CD4-positive, alpha-beta memory T cell (primary cell): ENCODE data around the gene FMO5. TPM values are rescaled to one million over a fixed set of nuclear protein-coding genes. Genes with fewer than 3 reads are reported as not detected.
A peak's percentile ranks its signal among the peaks of the same experiment; 100 is the strongest.
"Not testable (repeated sequence)": the region's sequence is repeated elsewhere in the genome, so short reads cannot be mapped to it uniquely, and the experiment has no call there.

Source experiments
- CTCF ChIA-PET: fragments of 350-600 bp; sonication (Branson Sonifier 250); formaldehyde crosslinking; loops from one replicate; lab custom pipeline; 2021; ENCODE audit warnings: inconsistent platforms; ENCODE audit not compliant: partially characterized antibody; lab: Charles Lee
- POLR2A ChIA-PET: fragments of 350-600 bp; sonication (Branson Sonifier 250); formaldehyde crosslinking; loops from one replicate; lab custom pipeline; 2021; ENCODE audit not compliant: partially characterized antibody; lab: Charles Lee
- DNase-seq, 5 donors: peaks; one replicate each; pipeline versions ENCODE4 v3.0.0 to v3.0.0-alpha.2; 2020 to 2022; ENCODE audit warnings: mixed read lengths in 1 of 5
- H3K27ac ChIP-seq: one replicate; pipeline ENCODE4 v1.7.0; 2013; ENCODE audit warnings: low read depth, low read length
- H3K27me3 ChIP-seq: 2 replicates; pipeline ENCODE4 v1.7.0; 2013; ENCODE audit warnings: mild to moderate bottlenecking, low read length, moderate library complexity; ENCODE audit not compliant: insufficient read depth
- H3K36me3 ChIP-seq: 2 replicates; pipeline ENCODE4 v1.7.0; 2013; ENCODE audit warnings: mild to moderate bottlenecking, low read length, moderate library complexity; ENCODE audit not compliant: insufficient read depth
- H3K4me1 ChIP-seq: 2 replicates; pipeline ENCODE4 v1.7.0; 2013; ENCODE audit warnings: mild to moderate bottlenecking, low read length, moderate library complexity; ENCODE audit not compliant: insufficient read depth
- H3K4me3 ChIP-seq, 2 donors: one replicate each; pipeline ENCODE4 v1.7.0; 2013; ENCODE audit warnings: low read length in 2 of 2, mild to moderate bottlenecking in 1 of 2
- H3K9me3 ChIP-seq, 2 donors: one replicate each; pipeline ENCODE4 v1.7.0; 2013; ENCODE audit warnings: low read length in 2 of 2, control low read depth in 1 of 2; ENCODE audit not compliant: control insufficient read depth in 1 of 2
- H3K27ac Mint-ChIP-seq, 7 donors: one replicate each; pipeline ENCODE4 v1.8.0; 2020 to 2021; ENCODE audit warnings: mixed read lengths in 7 of 7, mild to moderate bottlenecking in 6 of 7, inconsistent platforms in 3 of 7, moderate library complexity in 3 of 7
- H3K27me3 Mint-ChIP-seq, 2 donors: one replicate each; pipeline ENCODE4 v1.8.0; 2020 to 2021; ENCODE audit warnings: mixed read lengths in 2 of 2
- H3K36me3 Mint-ChIP-seq, 2 donors: one replicate each; pipeline ENCODE4 v1.8.0; 2020 to 2021; ENCODE audit warnings: mixed read lengths in 2 of 2, inconsistent platforms in 1 of 2, mild to moderate bottlenecking in 1 of 2
- H3K4me1 Mint-ChIP-seq, 4 donors: one replicate each; pipeline ENCODE4 v1.8.0; 2020 to 2021; ENCODE audit warnings: mixed read lengths in 4 of 4, mild to moderate bottlenecking in 1 of 4
- H3K4me3 Mint-ChIP-seq, 8 donors: one replicate each; pipeline ENCODE4 v1.8.0; 2020 to 2021; ENCODE audit warnings: mixed read lengths in 8 of 8, mild to moderate bottlenecking in 7 of 8, moderate library complexity in 6 of 8, inconsistent platforms in 3 of 8
- H3K9me3 Mint-ChIP-seq, 8 donors: one replicate each; pipeline ENCODE4 v1.8.0; 2020 to 2021; ENCODE audit warnings: mixed read lengths in 8 of 8, mild to moderate bottlenecking in 5 of 8, inconsistent platforms in 3 of 8, moderate library complexity in 1 of 8
- intact Hi-C: fragments of 100-400 bp; cut with micrococcal nuclease; formaldehyde crosslinking; loops from one replicate; pipeline ENCODE4 v1.15.1; 2023
- polyA plus RNA-seq, 2 donors: library from polyadenylated mRNA; unstranded; fragments of 300-500 nt; fragmentation: Illumina TruSeq; gene quantifications; one replicate each; pipeline ENCODE4 v1.2.3, GENCODE V29; 2021
- total RNA-seq, 2 experiments: library from RNA; stranded (reverse); gene quantifications; one replicate each; pipeline ENCODE4 v1.2.3, GENCODE V29; 2021

Gene FMO5
- total and polyA plus RNA-seq, 4 experiments from 2014 or later, result 1.0 to 1.5 (median 1.4) TPM

- intact Hi-C loops, result no loop called here
- Mint-ChIP-seq H3K27ac (no peak overlapping the region), H3K4me1 (peaks cover 0 to 1% (median 0%) of the 10 kb centered on the region in 4 donors), H3K4me3 (no peak overlapping the region), H3K9me3 (peaks cover 0 to 2% (median 0%) of the 10 kb centered on the region in 8 donors), H3K36me3 (peaks cover 3 to 32% of the 10 kb centered on the region in 2 donors), H3K27me3 (no peaks in the 10 kb centered on the region)
- Histone ChIP-seq H3K36me3 (no peaks in the 10 kb centered on the region), H3K4me1 (no peaks in the 10 kb centered on the region), H3K9me3 (no peaks in the 10 kb centered on the region), H3K27ac (no peak overlapping the region), H3K4me3 (no peak overlapping the region), H3K27me3 (no peaks in the 10 kb centered on the region)
- no peak for DNase-seq
- ChIA-PET CTCF (no interaction called here), POLR2A (no interaction called here)
These were observed 21.1 kb downstream of the FMO5 start for GRCh38 chr1:147204080-147204479.

- ChIA-PET POLR2A (no interaction called here), CTCF (no interaction called here)
- Histone ChIP-seq H3K4me3 (no peak overlapping the region), H3K27me3 (no peaks in the 10 kb centered on the region), H3K4me1 (no peaks in the 10 kb centered on the region), H3K27ac (no peak overlapping the region), H3K36me3 (no peaks in the 10 kb centered on the region), H3K9me3 (no peaks in the 10 kb centered on the region)
- Mint-ChIP-seq H3K27me3 (no peaks in the 10 kb centered on the region), H3K4me1 (peaks cover 0 to 1% (median 0%) of the 10 kb centered on the region in 4 donors), H3K9me3 (peaks cover 0 to 2% (median 0%) of the 10 kb centered on the region in 8 donors), H3K4me3 (no peak overlapping the region), H3K27ac (peak overlapping the region in 1 of 7 donors; percentile 9), H3K36me3 (peaks cover 3 to 27% of the 10 kb centered on the region in 2 donors)
- DNase-seq, result no peak
- intact Hi-C loops, result no loop called here
These were observed 22.6 kb downstream of the FMO5 start for GRCh38 chr1:147202576-147202975.

GRCh38 chr1:147201786-147202185, 23.4 kb downstream of the FMO5 start:
- no peaks in the 10 kb centered on the region for H3K4me1 ChIP-seq
- ChIA-PET POLR2A (no interaction called here), CTCF (no interaction called here)
- H3K36me3 ChIP-seq, result no peaks in the 10 kb centered on the region
- no peaks in the 10 kb centered on the region for H3K9me3 ChIP-seq
- H3K4me3 ChIP-seq, result no peak overlapping the region
- intact Hi-C loops, result no loop called here
- no peak overlapping the region for H3K27ac ChIP-seq
- H3K27me3 ChIP-seq, result no peaks in the 10 kb centered on the region
- Mint-ChIP-seq H3K4me1 (peaks cover 0 to 7% (median 1%) of the 10 kb centered on the region in 4 donors), H3K36me3 (peaks cover 4 to 20% of the 10 kb centered on the region in 2 donors), H3K4me3 (no peak overlapping the region), H3K9me3 (peaks cover 0 to 2% (median 0%) of the 10 kb centered on the region in 8 donors), H3K27ac (no peak overlapping the region), H3K27me3 (no peaks in the 10 kb centered on the region)
- no peak for DNase-seq

GRCh38 chr1:147201276-147201675, 23.9 kb downstream of the FMO5 start:
- Mint-ChIP-seq H3K27ac (no peak overlapping the region), H3K36me3 (peaks cover 6 to 20% of the 10 kb centered on the region in 2 donors), H3K9me3 (no peaks in the 10 kb centered on the region), H3K4me1 (peaks cover 0 to 10% (median 2%) of the 10 kb centered on the region in 4 donors), H3K4me3 (no peak overlapping the region), H3K27me3 (no peaks in the 10 kb centered on the region)
- POLR2A ChIA-PET, result no interaction called here
- Histone ChIP-seq H3K4me3 (no peak overlapping the region), H3K36me3 (no peaks in the 10 kb centered on the region), H3K27ac (no peak overlapping the region), H3K4me1 (no peaks in the 10 kb centered on the region), H3K9me3 (no peaks in the 10 kb centered on the region), H3K27me3 (no peaks in the 10 kb centered on the region)
- DNase-seq, result no peak
- intact Hi-C loops, result no loop called here
- CTCF ChIA-PET, result no interaction called here

GRCh38 chr1:147197324-147197723, 27.8 kb downstream of the FMO5 start:
- POLR2A ChIA-PET, H3K27ac Mint-ChIP-seq, H3K9me3 ChIP-seq, H3K27ac ChIP-seq, DNase-seq, H3K9me3 Mint-ChIP-seq, H3K4me3 ChIP-seq, H3K27me3 Mint-ChIP-seq, H3K4me3 Mint-ChIP-seq, H3K36me3 Mint-ChIP-seq, intact Hi-C loops, H3K27me3 ChIP-seq, H3K36me3 ChIP-seq, H3K4me1 ChIP-seq: not testable (repeated sequence)
- H3K4me1 Mint-ChIP-seq, result peaks cover 0 to 10% (median 2%) of the 10 kb centered on the region in 4 donors
- CTCF ChIA-PET, result interaction anchor here (1.9 kb wide), 1 partner anchor 45 kb away, joined by 6 read pairs; the partner anchor contains the start of gene CHD1L

DNA sequence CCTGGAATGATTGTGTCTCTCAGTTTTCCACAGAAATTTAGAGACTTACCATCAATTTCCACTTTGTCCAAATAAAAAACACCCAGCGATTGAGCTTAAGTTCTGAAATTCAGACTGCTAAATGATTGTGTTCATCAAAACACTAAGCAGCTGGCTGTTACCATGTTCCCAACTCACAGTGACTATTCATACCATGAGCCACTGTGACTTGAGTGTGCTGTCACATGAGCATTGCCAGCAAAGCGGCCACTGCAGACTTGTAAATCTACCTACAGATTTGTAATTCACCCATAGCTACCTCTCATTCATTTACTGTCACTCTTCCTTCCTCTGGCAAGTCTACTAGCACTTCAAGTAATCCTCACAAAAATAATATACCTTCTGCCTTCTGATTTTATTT, 35.6 kb downstream of the FMO5 start:
- intact Hi-C loops, result no loop called here
- CTCF ChIA-PET, result no interaction called here

GRCh38 chr1:147185432-147185831, 39.7 kb downstream of the FMO5 start:
- ChIA-PET CTCF (no interaction called here), POLR2A (no interaction called here)
- H3K27ac ChIP-seq, result no peak overlapping the region
- Mint-ChIP-seq H3K4me3 (no peak overlapping the region), H3K9me3 (peaks cover 0 to 2% (median 0%) of the 10 kb centered on the region in 8 donors), H3K27me3 (no peaks in the 10 kb centered on the region), H3K36me3 (no peaks in the 10 kb centered on the region), H3K4me1 (peaks cover 0 to 1% (median 0%) of the 10 kb centered on the region in 4 donors), H3K27ac (no peak overlapping the region)
- H3K9me3 ChIP-seq, result no peaks in the 10 kb centered on the region
- H3K4me1 ChIP-seq, result no peaks in the 10 kb centered on the region
- DNase-seq, result no peak
- H3K36me3 ChIP-seq, result no peaks in the 10 kb centered on the region
- no peaks in the 10 kb centered on the region for H3K27me3 ChIP-seq
- intact Hi-C loops, result no loop called here
- H3K4me3 ChIP-seq, result no peak overlapping the region

More for the DNA sequence above, 35.6 kb downstream of the FMO5 start:
- DNase-seq, result no peak
- Histone ChIP-seq H3K4me1 (no peaks in the 10 kb centered on the region), H3K9me3 (no peaks in the 10 kb centered on the region), H3K4me3 (no peak overlapping the region), H3K36me3 (no peaks in the 10 kb centered on the region), H3K27ac (no peak overlapping the region), H3K27me3 (no peaks in the 10 kb centered on the region)
- POLR2A ChIA-PET, result no interaction called here
- Mint-ChIP-seq H3K9me3 (peaks cover 0 to 5% (median 0%) of the 10 kb centered on the region in 8 donors), H3K27ac (no peak overlapping the region), H3K27me3 (no peaks in the 10 kb centered on the region), H3K36me3 (no peaks in the 10 kb centered on the region), H3K4me3 (no peak overlapping the region), H3K4me1 (peaks cover 0 to 1% (median 0%) of the 10 kb centered on the region in 4 donors)
